Stimulated activated CD4-positive, alpha-beta T cell treated with anti-CD3 and anti-CD28 coated beads, TNF-alpha, amount 100 ng/mL, for 24 hours (primary cell): ENCODE results near the gene SLC25A43.
A peak's percentile ranks its signal among the peaks of the same experiment; 100 is the strongest.
"Not testable (repeated sequence)": the region's sequence is repeated elsewhere in the genome, so short reads cannot be mapped to it uniquely, and the experiment has no call there.

Source experiments
- DNase-seq, 3 experiments: peaks; one replicate each; pipeline ENCODE4 v3.0.0-alpha.2; 2020; ENCODE audit warnings: low read depth in 3 of 3

Gene SLC25A43

DNA sequence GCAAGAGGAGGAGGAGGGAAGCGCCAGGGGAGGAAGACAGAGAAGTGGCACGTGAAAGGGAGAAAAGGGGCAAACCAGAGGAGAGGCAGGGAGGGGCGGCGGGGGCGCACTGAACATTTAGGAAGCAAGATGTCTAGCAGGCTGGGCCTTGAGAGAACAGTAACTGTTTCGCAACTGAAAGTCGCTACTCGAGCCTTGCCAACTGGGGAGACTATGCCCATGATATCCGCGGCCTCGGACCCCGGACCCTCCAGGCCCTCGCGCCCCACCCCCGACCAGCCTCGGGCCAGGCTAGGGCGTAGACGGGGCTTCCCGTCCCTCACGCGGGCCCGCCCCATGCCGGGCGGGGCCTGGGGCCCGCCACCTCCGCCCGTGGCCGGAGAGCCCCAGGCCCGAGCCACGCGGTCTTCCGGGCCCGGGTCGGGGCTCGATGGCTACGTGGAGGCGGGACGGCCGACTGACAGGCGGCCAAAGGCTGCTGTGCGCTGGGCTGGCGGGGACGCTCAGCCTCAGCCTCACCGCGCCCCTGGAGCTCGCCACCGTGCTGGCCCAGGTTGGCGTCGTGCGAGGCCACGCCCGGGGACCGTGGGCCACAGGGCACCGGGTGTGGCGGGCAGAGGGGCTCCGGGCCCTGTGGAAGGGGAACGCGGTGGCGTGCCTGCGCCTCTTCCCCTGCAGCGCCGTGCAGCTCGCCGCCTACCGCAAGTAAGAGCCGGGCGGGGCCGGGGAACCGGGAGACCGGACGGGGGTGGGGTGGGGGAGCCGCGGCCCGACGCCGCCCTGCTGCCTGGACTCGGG lies at the start of gene SLC25A43:
Gene SLC25A43 (plus strand): TSS at position 363 of the 798 bp plus-strand sequence. CDS start 68 bp downstream, at position 431.
- peak in 1 of 3 experiments; percentile 19 for DNase-seq

DNA sequence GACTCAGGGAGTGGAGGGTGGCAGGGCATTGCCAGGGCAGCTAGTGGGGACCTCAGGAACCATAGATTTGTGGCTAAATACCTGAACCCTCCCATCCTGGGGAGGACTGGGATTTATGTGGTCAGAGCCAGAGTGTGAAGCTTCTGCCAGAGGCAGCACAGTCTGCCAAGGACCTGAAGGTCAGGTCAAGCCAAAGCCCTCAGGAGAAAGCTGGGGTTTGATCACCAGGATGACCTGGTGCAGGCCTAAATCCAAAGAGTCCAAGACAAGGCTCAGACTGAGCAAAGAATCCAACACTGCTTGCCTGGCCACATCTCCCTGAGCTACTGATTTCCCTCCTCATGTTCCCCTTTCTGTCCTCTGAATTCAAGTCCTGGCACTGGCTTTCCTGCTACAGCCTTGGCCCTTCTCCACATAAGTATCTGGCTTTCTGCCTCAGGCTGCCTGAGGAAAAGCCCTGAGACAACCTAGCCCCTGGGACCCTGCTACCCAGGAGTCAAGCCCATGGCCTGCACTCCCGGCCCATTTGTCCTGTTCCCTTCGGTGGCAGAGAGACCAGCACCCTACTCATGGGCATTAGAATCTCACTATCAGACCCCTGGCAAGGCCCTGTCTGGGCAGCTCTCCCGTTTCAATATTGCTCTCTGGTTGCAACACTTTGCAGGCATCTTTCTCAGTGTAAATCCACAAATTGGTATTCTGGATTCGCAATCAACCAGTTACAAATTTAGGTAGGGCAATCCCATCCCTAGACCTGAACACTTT lies 39.3 kb upstream of the SLC25A43 start:
- no peak for DNase-seq

DNA sequence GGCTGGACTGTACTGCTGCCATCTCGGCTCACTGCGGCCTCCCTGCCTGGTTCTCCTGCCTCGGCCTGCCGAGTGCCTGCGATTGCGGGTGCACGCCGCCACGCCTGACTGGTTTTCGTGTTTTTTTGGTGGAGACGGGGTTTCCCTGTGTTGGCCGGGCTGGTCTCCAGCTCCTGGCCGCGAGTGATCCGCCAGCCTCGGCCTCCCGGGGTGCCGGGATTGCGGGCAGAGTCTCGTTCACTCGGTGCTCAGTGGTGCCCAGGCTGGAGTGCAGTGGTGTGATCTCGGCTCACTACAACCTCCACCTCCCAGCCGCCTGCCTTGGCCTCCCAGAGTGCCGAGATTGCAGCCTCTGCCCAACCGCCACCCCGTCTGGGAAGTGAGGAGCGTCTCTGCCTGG lies 37.7 kb upstream of the SLC25A43 start:
- not testable (repeated sequence) for DNase-seq

DNA sequence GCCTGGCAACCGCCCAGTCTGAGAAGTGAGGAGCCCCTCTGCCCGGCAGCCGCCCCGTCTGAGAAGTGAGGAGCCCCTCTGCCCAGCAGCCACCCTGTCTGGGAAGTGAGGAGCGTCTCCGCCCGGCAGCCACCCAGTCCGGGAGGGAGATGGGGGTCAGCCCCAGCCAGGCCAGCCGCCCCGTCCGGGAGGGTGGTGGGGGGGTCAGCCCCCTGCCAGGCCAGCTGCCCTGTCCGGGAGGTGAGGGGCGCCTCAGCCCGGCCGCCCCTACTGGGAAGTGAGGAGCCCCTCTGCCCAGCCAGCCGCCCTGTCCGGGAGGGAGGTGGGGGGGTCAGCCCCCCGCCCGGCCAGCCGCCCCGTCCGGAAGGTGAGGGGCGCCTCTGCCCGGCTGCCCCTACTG lies 37.1 kb upstream of the SLC25A43 start:
- not testable (repeated sequence) for DNase-seq

DNA sequence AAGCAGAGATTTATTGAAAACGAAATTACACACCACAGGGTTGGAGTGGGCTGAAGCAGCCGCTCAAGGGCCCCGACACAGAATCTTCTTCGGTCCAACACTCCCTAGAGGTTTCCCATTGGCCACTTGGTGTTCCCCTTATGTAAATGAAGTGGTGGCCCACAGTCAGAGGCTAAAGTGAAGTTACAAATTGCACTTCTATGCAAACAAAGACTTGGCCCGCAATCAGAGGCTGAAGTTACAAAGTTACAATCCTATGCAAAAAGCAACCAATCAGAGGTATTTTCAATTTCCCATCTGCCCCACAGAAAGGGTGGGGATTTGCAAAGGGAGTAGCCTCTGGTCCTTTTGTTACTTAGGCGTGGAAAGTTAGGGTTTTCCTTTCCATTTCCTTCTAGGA lies 35.7 kb upstream of the SLC25A43 start:
- no peak for DNase-seq

DNA sequence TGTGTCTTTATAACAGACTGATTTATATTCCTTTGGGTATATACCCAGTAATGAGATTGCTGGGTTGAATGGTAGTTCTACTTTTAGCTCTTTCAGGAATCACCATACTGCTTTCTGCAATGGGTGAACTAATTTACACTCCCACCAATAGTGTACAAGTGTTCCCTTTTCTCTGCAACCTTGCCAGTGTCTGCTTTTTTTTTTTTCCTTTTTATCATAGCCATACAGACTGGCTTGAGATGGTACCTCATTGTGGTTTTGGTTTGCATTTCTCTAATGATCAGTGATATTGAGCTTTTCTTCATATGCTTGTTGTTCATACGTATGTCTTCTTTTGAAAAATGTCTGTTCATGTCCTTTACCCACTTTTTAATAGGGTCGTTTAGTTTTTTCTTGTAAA lies 27.3 kb upstream of the SLC25A43 start:
- not testable (repeated sequence) for DNase-seq

DNA sequence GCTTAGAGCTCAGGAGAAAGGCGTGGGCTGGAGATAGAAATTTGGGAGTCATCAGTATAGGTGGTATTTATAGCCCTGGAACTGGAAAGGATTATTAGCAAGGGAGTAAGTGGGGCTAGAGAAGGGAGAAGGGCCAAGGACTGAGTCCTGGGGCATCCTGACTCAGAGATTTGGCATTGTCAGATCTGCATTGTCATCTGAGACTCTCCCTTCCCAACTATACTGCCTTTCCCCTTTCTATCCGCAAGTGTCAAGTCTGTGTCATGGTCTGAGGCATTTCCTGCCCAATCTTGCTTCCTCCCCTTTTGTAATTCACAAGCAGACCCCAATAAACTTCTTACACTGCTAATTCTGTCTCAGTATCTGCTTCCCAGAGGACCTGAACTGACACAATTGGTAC lies 24.4 kb upstream of the SLC25A43 start:
- DNase-seq = no peak

DNA sequence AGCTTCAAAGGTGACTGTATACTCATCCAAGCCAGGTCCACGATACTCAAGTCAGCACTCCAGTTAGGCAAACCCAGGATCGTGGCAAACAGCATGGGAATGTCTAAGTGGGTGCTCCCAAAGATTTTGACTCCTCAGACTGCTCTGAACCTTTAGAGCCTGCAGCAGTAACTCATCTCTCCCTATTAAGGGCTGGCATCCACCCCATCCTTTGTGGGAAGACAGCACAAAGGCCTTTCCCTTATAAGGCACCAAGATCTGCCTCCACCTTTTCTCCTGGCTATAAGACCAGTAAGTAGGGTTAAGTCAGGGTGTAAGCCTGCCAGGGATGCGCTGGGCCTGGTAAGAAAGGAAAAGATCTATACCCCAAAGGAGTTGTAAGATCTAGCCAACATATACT lies 23.6 kb upstream of the SLC25A43 start:
- DNase-seq = no peak

DNA sequence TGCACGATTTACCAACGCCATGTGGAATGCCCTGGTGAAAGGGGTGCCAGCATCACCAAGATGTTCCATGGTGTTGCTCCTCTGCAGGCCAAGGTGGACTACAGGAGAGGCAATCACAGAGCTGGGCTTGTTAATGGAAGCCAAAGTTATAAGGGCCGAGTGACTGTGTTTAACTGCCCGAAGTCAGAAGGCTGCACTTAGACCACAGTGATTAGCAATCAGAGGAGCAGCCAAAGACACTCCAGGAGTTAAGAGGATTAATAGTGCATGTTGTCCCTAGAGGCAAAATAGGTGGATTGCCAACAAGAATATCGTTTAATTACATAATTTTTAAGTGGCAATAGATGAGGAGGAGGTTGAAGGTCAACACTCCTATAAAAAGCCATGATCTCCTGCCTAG lies 22.8 kb upstream of the SLC25A43 start:
- no peak for DNase-seq

DNA sequence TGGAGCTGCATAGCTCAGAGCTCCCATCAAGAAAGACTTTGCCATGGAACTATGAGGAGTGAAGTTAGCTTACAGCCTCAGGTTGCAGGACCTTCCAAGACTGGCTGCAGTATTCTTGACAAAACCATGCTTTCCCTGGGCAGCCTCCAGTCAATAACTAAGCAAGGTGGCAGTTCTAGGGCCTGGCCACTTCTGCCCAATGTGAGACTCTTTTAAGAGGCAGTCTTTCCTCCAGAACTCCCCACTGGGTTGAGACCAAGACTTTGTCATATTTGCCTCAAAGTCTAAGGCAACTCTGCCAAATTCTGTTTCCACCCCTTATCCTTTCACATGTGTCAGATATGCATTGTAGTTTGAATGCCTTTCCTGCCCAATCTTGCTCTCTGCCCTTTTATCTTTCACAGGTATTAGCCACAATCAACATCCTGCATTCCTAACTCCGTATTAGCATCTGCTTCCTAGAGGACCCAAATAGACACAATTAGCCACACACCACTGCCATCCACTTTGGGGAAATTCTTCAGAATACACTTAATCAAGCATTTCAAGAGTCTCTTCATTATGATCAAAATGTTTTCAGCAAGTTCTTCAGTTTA lies 17.7 kb upstream of the SLC25A43 start:
- no peak for DNase-seq

DNA sequence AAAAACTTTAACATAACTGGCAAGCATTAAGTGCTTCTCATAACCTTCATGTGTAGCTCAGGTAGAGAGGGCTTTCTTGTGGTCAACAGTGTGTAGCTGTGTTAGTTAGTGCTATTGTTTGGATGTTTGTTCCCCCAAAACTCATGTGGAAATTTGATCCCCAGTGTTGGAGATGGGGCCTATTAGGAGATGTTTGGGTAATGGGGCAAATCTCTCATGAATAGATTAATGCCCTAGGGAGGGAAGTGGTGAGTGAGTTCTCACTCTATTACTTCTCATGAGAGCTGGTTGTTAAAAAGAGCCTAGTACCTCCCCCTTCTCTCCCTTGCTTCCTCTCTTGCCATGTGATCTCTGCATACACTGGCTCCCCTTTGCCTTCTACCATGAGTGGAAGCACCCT lies 16.5 kb upstream of the SLC25A43 start:
- no peak for DNase-seq

DNA sequence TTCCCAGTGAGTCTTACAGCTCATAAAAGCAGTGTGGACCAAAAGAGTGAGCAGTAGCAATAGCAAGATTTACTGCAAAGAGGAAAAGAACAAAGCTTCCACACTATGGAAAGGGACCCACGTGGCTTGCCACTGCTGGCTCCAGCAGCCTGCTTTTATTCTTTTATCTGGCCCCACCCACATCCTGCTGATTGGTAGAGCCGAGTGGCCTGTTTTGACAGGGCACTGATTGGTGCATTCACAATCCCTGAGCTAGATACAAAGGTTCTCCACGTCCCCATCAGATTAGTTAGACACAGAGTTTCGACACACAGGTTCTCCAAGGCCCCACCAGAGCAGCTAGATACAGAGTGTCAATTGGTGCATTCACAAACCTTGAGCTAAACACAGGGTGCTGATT lies 12.5 kb upstream of the SLC25A43 start:
- DNase-seq = not testable (repeated sequence)

DNA sequence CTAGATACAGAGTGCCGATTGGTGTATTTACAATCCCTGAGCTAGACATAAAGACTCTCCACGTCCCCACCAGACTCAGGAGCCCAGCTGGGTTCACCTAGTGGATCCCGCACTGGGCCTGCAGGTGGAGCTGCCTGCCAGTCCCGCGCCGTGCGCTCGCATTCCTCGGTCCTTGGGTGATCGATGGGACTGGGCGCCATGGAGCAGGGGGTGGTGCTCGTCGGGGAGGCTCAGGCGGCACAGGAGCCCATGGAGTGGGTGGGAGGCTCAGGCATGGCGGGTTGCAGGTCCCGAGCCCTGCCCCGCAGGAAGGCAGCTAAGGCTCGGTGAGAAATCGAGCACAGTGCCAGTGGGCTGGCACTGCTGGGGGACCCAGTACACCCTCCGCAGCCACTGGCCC lies 11.7 kb upstream of the SLC25A43 start:
- not testable (repeated sequence) for DNase-seq

DNA sequence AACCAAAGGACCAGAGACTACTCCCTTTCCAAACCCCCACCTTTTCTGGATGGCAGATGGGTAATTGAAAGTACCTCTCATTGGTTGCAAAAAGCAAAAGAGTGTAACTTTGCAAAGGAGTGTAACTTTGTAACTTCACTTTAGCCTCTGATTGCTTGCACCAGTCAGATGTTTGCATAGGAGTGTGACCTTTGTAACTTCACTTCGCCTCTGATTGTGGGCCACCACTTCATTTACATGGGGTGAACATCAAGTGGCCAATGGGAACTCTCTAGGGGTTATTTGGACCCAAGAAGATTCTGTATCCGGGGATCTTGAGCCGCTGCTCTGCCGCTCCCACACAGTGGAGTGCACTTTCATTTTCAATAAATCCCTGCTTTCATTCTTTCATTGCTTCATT lies 9.9 kb upstream of the SLC25A43 start:
- no peak for DNase-seq

DNA sequence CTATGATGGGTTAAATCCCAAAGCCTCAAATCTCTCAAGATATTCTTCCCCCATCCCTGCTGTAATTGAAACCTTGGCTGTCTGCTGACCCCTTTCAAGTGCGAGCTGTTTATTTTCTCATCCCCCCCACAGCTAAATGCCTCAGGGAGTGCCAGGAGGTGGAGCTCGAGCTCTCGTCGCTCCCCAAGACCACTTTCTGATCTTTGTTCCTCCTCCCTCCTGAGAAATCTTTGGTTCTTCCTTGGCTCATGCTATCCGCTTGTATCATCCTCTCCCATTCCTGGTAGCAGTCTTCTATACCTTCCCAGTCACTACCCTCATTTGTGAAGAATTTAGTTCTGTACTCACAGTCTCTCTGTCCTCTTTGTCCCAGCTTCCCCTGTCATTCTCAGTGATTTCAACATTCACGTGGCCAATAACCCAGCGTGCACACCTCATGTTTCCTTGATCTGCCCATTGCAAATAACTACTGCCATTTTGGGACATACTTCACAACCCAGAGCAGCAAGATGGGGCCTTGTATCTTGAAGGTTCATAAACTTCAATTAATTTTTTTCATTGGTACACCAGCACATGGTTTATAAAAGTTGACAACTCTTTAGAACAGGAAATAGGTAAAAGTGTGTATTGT lies 9.2 kb upstream of the SLC25A43 start:
- DNase-seq = no peak

DNA sequence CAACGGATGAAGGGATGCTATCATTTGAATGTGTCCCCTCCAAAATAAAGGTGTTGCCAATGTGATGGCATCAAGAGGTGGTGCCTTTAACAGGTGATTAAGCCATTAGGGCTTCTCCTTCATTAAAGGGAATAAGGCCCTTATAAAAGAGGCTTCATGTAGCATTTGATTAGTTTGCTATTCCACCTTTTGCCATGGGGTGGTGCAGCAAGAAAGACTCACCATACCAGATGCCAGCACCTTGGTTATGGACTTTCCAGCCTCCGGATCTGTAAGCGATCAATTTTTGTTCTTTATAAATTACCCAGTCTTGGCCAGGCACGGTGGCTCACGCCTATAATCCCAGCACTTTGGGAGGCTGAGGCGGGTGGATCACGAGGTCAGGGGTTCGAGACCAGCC lies 7.9 kb upstream of the SLC25A43 start:
- no peak for DNase-seq

DNA sequence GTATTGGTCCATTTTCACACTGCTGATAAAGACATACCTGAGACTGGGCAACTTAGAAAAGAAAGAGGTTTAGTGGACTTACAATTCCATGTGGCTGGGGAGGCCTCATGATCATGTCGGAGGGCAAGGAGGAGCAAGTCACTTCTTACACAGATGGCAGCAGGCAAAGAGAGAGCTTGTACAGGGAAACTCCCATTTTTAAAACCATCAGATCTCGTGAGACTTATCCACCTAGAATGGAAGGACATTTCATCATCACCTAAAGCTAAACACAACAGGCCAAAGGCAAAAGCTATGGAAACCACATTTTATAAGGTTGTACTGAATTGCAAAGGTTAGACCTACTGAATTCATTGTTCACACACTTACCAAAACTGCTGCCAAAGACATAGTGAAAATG lies 6.0 kb upstream of the SLC25A43 start:
- no peak for DNase-seq

DNA sequence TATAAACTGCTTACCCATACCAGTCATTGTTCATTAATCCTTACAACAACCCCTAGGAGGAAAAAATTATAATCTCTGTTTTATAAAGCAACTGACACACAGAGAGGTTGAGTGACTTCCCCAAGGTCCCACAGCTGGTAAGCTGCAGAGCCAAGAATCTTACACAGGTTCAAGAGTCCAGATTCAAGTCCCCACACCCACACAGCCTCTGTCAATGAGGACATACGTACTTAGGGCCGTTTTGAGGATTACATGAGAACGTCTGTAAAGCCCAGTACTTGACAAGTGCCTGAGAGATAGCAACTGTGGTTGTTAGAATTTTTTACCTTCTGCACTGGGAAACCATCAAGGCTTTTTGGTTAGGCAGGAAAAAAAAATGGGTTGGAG lies 556 bp upstream of the SLC25A43 start:
- DNase-seq = no peak

DNA sequence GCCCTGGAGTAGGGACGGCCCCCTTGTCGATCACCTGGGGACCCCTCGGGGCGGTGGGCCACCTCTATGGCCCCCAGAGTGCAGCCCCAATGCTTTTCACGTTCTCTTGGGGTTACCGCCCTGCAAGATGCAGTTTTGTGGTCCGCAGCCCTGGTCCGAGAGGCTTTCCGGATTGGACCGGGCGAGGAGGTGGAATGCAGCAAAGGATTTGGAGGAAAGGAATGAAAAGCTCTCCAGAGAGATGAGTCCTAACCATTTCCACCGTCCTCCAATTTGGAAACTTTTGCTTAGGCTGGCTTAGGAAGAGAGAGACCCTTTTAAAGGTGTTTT lies 601 bp downstream of the SLC25A43 start:
- DNase-seq = no peak

DNA sequence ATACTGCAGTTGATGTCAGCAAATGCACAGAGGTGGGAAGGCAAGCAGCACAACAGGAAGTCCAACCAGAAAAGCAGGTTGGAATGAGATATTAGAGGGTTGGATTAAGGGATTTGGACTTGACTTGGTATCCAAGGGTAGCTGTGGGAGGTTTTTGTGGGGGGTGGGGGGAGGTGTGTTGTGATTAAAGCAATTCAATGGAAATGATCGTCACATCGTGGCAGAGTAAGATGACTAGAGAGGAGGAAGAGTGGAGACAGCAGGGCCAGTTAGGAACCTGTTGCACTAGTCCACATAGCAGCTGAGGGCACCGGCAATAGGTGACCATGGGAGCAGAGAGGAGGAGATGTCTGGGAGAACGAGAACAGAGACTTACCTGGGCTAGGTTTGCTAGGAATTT lies 2.4 kb downstream of the SLC25A43 start:
- DNase-seq = no peak

DNA sequence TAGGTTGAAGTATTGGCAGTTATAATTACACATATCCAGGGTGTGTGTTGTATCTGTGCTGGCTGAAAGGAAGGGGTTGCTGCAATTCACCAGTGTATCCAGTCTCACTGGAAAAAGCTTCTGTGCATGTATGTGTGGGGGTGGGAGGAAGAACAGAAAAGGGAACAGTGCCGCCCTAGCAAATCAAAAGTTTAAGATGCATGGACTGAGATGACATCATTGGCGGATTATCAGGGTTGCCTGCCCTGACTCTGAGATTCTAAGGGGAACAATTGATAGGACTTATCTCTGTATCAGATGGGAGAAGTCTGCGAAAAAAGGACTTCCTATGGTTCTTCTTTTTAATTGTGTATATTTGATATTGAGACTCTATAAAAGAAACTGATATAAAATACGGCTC lies 3.5 kb downstream of the SLC25A43 start:
- DNase-seq = no peak

DNA sequence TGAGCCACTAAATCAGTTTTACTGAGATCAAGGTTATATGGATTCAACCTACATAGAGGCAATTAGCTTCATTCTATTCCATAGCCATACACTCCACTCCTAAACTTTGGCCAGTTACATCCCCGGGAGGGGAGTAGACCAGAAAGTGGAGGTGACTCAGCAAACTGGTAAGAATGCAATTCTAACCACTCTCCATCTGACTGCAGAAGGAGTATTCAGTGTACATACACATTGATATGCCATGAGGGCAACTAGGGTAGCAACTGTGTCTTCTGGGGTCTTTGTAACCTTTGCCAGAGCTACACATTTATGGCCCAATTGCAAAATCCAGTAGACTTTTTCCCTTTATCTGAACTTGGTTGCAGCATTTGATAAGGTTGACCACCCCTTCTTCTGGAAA lies 7.6 kb downstream of the SLC25A43 start:
- DNase-seq = no peak

DNA sequence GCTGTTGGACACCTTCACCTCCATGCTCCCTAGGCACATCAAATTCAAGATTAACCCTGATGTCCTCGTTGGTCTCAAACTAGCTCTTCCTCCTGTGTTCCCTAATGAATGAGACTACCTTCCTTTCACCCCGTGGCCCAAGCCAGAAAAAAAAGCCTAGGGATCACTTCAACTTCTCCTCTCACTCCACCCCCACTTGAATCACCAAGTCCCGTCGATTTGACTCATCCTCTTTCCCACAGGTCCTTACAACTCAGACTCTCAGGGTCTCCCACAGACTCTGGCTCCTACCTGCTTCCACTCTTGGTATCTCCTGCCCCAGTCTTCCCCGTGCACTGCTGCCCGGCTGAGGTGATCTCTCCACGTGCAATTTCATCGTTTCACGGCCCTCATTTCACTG lies 8.5 kb downstream of the SLC25A43 start:
- no peak for DNase-seq
